Measurements from ENCODE around the gene KAT5. TPM values are rescaled to one million over a fixed set of nuclear protein-coding genes. Genes with fewer than 3 reads are reported as not detected.

KAT5 gene
- total and polyA plus RNA-seq, 2 of the 13 experiments (the other 11 are each of a cell fraction or from before 2014, with no cell fraction given), result 35.2 to 48.3 TPM

DNA sequence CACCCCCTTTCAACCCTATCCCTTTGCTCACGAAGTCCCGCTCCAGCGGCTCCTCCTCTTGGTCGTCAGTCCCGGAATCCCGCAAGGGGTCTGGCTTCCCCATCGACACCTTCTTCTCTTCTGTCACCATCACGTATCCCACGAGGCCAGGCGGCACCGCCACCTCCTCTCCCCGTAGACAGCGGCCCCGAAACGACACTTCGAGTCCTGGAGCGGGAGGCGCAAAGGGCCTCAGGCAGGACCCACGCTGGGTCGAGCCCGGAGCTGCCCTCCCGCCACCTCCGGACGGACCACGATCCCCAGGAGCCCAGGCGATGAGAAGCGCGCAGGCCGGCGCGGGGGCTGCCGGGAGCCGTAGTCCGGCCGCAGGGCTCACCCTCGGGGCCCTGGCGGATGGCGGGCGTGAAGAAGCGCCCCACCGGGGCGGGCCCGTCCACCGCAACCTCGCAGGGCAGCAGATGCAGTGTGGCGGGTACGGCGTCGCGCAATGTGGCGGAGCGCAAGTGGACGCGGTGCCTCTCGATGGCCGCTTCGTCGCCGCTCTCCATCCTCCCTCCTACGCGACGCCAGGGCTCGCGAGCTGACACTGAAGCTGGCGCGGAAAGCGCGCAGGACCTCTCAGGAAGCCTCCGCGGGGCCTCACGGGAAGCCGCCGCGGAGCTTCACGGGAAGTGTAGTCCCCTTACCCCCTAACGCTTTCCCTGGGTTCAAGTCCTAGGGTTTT lies 8.3 kb downstream of the KAT5 start, which contains the start of gene RNASEH2C (continued):
- TF ChIP-seq, protein P1, sequence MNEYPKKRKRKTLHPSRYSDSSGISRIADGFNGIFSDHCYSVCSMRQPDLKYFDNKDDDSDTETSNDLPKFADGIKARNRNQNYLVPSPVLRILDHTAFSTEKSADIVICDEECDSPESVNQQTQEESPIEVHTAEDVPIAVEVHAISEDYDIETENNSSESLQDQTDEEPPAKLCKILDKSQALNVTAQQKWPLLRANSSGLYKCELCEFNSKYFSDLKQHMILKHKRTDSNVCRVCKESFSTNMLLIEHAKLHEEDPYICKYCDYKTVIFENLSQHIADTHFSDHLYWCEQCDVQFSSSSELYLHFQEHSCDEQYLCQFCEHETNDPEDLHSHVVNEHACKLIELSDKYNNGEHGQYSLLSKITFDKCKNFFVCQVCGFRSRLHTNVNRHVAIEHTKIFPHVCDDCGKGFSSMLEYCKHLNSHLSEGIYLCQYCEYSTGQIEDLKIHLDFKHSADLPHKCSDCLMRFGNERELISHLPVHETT (CRISPR knock-in tag; conservative IDR thresholded peaks at IDR 0.05), result no peak; the same call in 1 of the 2 replicates
- TF ChIP-seq, protein P2, sequence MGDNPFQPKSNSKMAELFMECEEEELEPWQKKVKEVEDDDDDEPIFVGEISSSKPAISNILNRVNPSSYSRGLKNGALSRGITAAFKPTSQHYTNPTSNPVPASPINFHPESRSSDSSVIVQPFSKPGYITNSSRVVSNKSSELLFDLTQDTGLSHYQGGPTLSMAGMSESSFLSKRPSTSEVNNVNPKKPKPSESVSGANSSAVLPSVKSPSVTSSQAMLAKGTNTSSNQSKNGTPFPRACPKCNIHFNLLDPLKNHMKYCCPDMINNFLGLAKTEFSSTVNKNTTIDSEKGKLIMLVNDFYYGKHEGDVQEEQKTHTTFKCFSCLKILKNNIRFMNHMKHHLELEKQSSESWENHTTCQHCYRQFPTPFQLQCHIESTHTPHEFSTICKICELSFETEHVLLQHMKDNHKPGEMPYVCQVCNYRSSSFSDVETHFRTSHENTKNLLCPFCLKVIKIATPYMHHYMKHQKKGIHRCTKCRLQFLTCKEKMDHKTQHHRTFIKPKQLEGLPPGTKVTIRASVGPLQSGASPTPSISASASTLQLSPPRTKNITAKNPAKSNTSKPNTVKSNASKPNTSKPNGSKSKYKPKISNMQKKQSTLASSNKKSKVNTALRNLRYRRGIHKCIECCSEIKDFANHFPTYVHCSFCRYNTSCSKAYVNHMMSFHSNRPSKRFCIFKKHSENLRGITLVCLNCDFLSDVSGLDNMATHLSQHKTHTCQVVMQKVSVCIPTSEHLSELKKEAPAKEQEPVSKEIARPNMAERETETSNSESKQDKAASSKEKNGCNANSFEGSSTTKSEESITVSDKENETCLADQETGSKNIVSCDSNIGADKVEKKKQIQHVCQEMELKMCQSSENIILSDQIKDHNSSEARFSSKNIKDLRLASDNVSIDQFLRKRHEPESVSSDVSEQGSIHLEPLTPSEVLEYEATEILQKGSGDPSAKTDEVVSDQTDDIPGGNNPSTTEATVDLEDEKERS (CRISPR knock-in tag; IDR thresholded peaks at IDR 0.05), result no peak
- TF ChIP-seq MXD4 (CRISPR knock-in tag; IDR thresholded peaks at IDR 0.05), result 0 out of 2 replicates have a peak, but pooled peaks have one; percentile 72
- no peak for TF ChIP-seq ZNF484 (CRISPR knock-in tag; IDR thresholded peaks at IDR 0.05; ENCODE audit: borderline replicate concordance, low read depth)
- TF ChIP-seq ASH2L (IDR thresholded peaks at IDR 0.05; ENCODE audit: insufficient read length, low read depth, low read length), result peak; percentile 39
- TF ChIP-seq, protein P3, sequence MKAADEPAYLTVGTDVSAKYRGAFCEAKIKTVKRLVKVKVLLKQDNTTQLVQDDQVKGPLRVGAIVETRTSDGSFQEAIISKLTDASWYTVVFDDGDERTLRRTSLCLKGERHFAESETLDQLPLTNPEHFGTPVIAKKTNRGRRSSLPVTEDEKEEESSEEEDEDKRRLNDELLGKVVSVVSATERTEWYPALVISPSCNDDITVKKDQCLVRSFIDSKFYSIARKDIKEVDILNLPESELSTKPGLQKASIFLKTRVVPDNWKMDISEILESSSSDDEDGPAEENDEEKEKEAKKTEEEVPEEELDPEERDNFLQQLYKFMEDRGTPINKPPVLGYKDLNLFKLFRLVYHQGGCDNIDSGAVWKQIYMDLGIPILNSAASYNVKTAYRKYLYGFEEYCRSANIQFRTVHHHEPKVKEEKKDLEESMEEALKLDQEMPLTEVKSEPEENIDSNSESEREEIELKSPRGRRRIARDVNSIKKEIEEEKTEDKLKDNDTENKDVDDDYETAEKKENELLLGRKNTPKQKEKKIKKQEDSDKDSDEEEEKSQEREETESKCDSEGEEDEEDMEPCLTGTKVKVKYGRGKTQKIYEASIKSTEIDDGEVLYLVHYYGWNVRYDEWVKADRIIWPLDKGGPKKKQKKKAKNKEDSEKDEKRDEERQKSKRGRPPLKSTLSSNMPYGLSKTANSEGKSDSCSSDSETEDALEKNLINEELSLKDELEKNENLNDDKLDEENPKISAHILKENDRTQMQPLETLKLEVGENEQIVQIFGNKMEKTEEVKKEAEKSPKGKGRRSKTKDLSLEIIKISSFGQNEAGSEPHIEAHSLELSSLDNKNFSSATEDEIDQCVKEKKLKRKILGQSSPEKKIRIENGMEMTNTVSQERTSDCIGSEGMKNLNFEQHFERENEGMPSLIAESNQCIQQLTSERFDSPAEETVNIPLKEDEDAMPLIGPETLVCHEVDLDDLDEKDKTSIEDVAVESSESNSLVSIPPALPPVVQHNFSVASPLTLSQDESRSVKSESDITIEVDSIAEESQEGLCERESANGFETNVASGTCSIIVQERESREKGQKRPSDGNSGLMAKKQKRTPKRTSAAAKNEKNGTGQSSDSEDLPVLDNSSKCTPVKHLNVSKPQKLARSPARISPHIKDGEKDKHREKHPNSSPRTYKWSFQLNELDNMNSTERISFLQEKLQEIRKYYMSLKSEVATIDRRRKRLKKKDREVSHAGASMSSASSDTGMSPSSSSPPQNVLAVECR (CRISPR knock-in tag; IDR thresholded peaks at IDR 0.05; ENCODE audit: borderline replicate concordance), result peak; percentile 94
- 0 out of 2 replicates have a peak, but pooled peaks have one; percentile 32 for TF ChIP-seq SMAD3 (CRISPR knock-in tag; IDR thresholded peaks at IDR 0.05)
- no peak for TF ChIP-seq BHLHE40 (IDR thresholded peaks at IDR 0.05; ENCODE audit: low read length)
- TF ChIP-seq, protein P4, sequence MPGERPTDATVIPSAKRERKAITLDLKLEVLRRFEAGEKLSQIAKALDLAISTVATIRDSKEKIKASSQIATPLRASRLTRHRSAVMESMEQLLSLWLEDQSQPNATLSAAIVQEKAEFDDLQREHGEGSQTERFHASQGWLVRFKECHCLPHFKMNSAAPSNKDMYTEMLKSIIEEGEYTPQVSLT (CRISPR knock-in tag; IDR thresholded peaks at IDR 0.05; ENCODE audit: borderline replicate concordance, low read depth), result no peak
- TF ChIP-seq, protein P5, sequence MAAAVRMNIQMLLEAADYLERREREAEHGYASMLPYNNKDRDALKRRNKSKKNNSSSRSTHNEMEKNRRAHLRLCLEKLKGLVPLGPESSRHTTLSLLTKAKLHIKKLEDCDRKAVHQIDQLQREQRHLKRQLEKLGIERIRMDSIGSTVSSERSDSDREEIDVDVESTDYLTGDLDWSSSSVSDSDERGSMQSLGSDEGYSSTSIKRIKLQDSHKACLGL (CRISPR knock-in tag; IDR thresholded peaks at IDR 0.05), result no peak; the same call in 1 of the 2 replicates
- peak; percentile 34; the same call in 1 of the 2 replicates for TF ChIP-seq HIVEP1 (CRISPR knock-in tag; IDR thresholded peaks at IDR 0.05)
- TF ChIP-seq, protein P6, sequence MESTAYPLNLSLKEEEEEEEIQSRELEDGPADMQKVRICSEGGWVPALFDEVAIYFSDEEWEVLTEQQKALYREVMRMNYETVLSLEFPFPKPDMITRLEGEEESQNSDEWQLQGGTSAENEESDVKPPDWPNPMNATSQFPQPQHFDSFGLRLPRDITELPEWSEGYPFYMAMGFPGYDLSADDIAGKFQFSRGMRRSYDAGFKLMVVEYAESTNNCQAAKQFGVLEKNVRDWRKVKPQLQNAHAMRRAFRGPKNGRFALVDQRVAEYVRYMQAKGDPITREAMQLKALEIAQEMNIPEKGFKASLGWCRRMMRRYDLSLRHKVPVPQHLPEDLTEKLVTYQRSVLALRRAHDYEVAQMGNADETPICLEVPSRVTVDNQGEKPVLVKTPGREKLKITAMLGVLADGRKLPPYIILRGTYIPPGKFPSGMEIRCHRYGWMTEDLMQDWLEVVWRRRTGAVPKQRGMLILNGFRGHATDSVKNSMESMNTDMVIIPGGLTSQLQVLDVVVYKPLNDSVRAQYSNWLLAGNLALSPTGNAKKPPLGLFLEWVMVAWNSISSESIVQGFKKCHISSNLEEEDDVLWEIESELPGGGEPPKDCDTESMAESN (CRISPR knock-in tag; conservative IDR thresholded peaks at IDR 0.05), result no peak; the same call in 1 of the 2 replicates
- no peak for TF ChIP-seq ZNF552 (CRISPR knock-in tag; IDR thresholded peaks at IDR 0.05; ENCODE audit: borderline replicate concordance)
- TF ChIP-seq GATA4 (IDR thresholded peaks at IDR 0.05; ENCODE audit: borderline replicate concordance, low read depth), result 0 out of 2 replicates have a peak, but pooled peaks have one; percentile 22
- no peak for TF ChIP-seq ZNF207 (IDR thresholded peaks at IDR 0.05; ENCODE audit: borderline replicate concordance)
- no peak for TF ChIP-seq RCOR2 (CRISPR knock-in tag; IDR thresholded peaks at IDR 0.05)
